IMR-90 (cell line): ENCODE results near the gene ZFYVE26. TPM values are rescaled to one million over a fixed set of nuclear protein-coding genes. Genes with fewer than 3 reads are reported as not detected.

Experiments
- ATAC-seq: fragments of 200-7000 bp; cut with Tn5 transposase; 2 replicates; pipeline ENCODE4 v1.9.1; 2020; ENCODE audit warnings: low read depth, mild to moderate bottlenecking, moderate library complexity
- BruUV-seq: library from RNA; stranded (reverse); fragments of 400-500 nt; replicated peaks from 2 replicates; lab custom pipeline; 2021; lab: Mats Ljungman, UMichigan
- CTCF ChIA-PET: fragments of 300-600 bp; formaldehyde crosslinking; extraction: SDS; loops from one replicate; lab custom pipeline; 2021; ENCODE audit warnings: antibody characterized with exemption; lab: Yijun Ruan, JAX
- POLR2A ChIA-PET: fragments of 300-600 bp; sonication (Branson Sonifier 250); formaldehyde crosslinking; loops from one replicate; lab custom pipeline; 2022; ENCODE audit warnings: antibody characterized with exemption; ENCODE audit not compliant: unreplicated experiment; lab: Charles Lee
- DNase-seq: peaks from one replicate; pipeline ENCODE4 v3.0.0; 2013
- H2AFZ ChIP-seq: replicated peaks from 2 replicates; pipeline ENCODE3; 2013; ENCODE audit warnings: low read length, mild to moderate bottlenecking; ENCODE audit not compliant: poor library complexity
- H2AK5ac ChIP-seq: 2 replicates; pipeline ENCODE4 v1.6.1; 2013; ENCODE audit warnings: low read depth, low read length, inconsistent platforms
- H2AK9ac ChIP-seq: replicated peaks from 2 replicates; pipeline ENCODE3; 2013; ENCODE audit warnings: mild to moderate bottlenecking, low read depth, low read length, moderate library complexity; ENCODE audit not compliant: poor library complexity
- H2BK120ac ChIP-seq: 2 replicates; pipeline ENCODE4 v1.6.1; 2013; ENCODE audit warnings: low read depth, low read length, inconsistent platforms
- H2BK15ac ChIP-seq: 3 replicates; pipeline ENCODE4 v1.6.1; 2013; ENCODE audit warnings: low read depth, low read length, inconsistent platforms
- H2BK20ac ChIP-seq: 2 replicates; pipeline ENCODE4 v1.6.1; 2013; ENCODE audit warnings: low read depth, mild to moderate bottlenecking, inconsistent platforms, low read length, moderate library complexity
- H2BK5ac ChIP-seq: 2 replicates; pipeline ENCODE4 v1.6.1; 2013; ENCODE audit warnings: mild to moderate bottlenecking, low read depth, low read length, inconsistent platforms; ENCODE audit not compliant: poor library complexity, severe bottlenecking
- H3K14ac ChIP-seq: replicated peaks from 2 replicates; pipeline ENCODE4 v1.6.1; 2013; ENCODE audit warnings: low read depth, low read length, inconsistent platforms
- H3K18ac ChIP-seq: 2 replicates; pipeline ENCODE4 v1.6.1; 2013; ENCODE audit warnings: low read depth, low read length, control low read depth
- H3K23ac ChIP-seq: 2 replicates; pipeline ENCODE4 v1.6.1; 2013; ENCODE audit warnings: low read depth, low read length, inconsistent platforms
- H3K27ac ChIP-seq: 2 replicates; pipeline ENCODE4 v1.5.1; 2013; ENCODE audit warnings: mild to moderate bottlenecking, control low read depth, low read length; ENCODE audit not compliant: insufficient read depth
- H3K27me3 ChIP-seq: 2 replicates; pipeline ENCODE4 v1.6.1; 2013; ENCODE audit warnings: low read length; ENCODE audit not compliant: control insufficient read depth, insufficient read depth
- H3K36me3 ChIP-seq: 2 replicates; pipeline ENCODE4 v1.6.1; 2013; ENCODE audit warnings: low read length, mixed read lengths; ENCODE audit not compliant: control insufficient read depth, insufficient read depth
- H3K4ac ChIP-seq: 2 replicates; pipeline ENCODE4 v1.6.1; 2013; ENCODE audit warnings: low read depth, low read length, inconsistent platforms
- H3K4me1 ChIP-seq: 2 replicates; pipeline ENCODE4 v1.6.1; 2013; ENCODE audit warnings: low read length, mixed read lengths; ENCODE audit not compliant: control insufficient read depth, insufficient read depth
- H3K4me2 ChIP-seq: 2 replicates; pipeline ENCODE4 v1.6.1; 2013; ENCODE audit warnings: low read depth, mild to moderate bottlenecking, control low read depth, low read length, moderate library complexity
- H3K4me3 ChIP-seq: 2 replicates; pipeline ENCODE4 v1.5.1; 2013; ENCODE audit warnings: low read depth, mild to moderate bottlenecking, control low read depth, low read length, moderate library complexity; ENCODE audit not compliant: insufficient read depth
- H3K56ac ChIP-seq: 2 replicates; pipeline ENCODE4 v1.6.1; 2013; ENCODE audit warnings: low read length, inconsistent platforms; ENCODE audit not compliant: insufficient read depth; ENCODE audit errors: extremely low read depth
- H3K79me1 ChIP-seq, 2 experiments: 2 replicates each; pipeline ENCODE4 v1.6.1; 2013; ENCODE audit warnings: low read length in 2 of 2, inconsistent platforms in 1 of 2, low read depth in 1 of 2
- H3K9ac ChIP-seq: 2 replicates; pipeline ENCODE4 v1.6.1; 2013; ENCODE audit warnings: low read depth, low read length, control low read depth
- H3K9me1 ChIP-seq: 2 replicates; pipeline ENCODE4 v1.6.1; 2013; ENCODE audit warnings: low read length, inconsistent platforms; ENCODE audit not compliant: insufficient read depth
- H3K9me3 ChIP-seq: 2 replicates; pipeline ENCODE4 v1.6.1; 2013; ENCODE audit warnings: low read length; ENCODE audit not compliant: control insufficient read depth, insufficient read depth
- H4K20me1 ChIP-seq: 2 replicates; pipeline ENCODE4 v1.6.1; 2013; ENCODE audit warnings: low read length, inconsistent platforms; ENCODE audit not compliant: insufficient read depth
- H4K5ac ChIP-seq: 2 replicates; pipeline ENCODE4 v1.6.1; 2013; ENCODE audit warnings: mild to moderate bottlenecking, low read depth, low read length, control low read depth
- H4K8ac ChIP-seq, 2 experiments: 2 replicates each; pipeline ENCODE4 v1.6.1; 2013; ENCODE audit warnings: low read depth in 2 of 2, low read length in 2 of 2, control low read depth in 1 of 2, inconsistent platforms in 1 of 2
- H4K91ac ChIP-seq: 2 replicates; pipeline ENCODE4 v1.6.1; 2013; ENCODE audit warnings: low read depth, low read length, inconsistent platforms; ENCODE audit not compliant: insufficient read depth
- BHLHE40 ChIP-seq: fragments of 150-350 bp; IDR thresholded peaks from 2 replicates; pipeline ENCODE4 v1.6.1; 2016; ENCODE audit warnings: mild to moderate bottlenecking, low read depth, low read length
- MAZ ChIP-seq: IDR thresholded peaks from 2 replicates; pipeline ENCODE4 v1.6.1; 2012; ENCODE audit warnings: low read depth, mild to moderate bottlenecking, low read length, improper control_type of control experiment, moderate library complexity, borderline replicate concordance
- MXI1 ChIP-seq: IDR thresholded peaks from 2 replicates; pipeline ENCODE4 v1.6.1; 2012; ENCODE audit warnings: low read depth, mild to moderate bottlenecking, low read length, moderate library complexity, borderline replicate concordance
- NFE2L2 ChIP-seq: fragments of 150-350 bp; IDR thresholded peaks from 2 replicates; pipeline ENCODE4 v1.6.1; 2016; ENCODE audit warnings: low read depth, mild to moderate bottlenecking, low read length
- RAD21 ChIP-seq: IDR thresholded peaks from 2 replicates; pipeline ENCODE4 v1.6.1; 2012; ENCODE audit warnings: low read length, improper control_type of control experiment
- RCOR1 ChIP-seq: IDR thresholded peaks from 2 replicates; pipeline ENCODE4 v1.6.1; 2012; ENCODE audit warnings: mild to moderate bottlenecking, low read length, improper control_type of control experiment; ENCODE audit not compliant: insufficient replicate concordance
- RFX5 ChIP-seq: IDR thresholded peaks from 2 replicates; pipeline ENCODE4 v1.8.0; 2012; ENCODE audit warnings: low read depth, mild to moderate bottlenecking, low read length, moderate library complexity
- SMC3 ChIP-seq: fragments of 150-350 bp; IDR thresholded peaks from 2 replicates; pipeline ENCODE4 v1.6.1; 2016; ENCODE audit warnings: low read depth, mild to moderate bottlenecking, antibody characterized with exemption, low read length, moderate library complexity
- WGBS, 2 experiments: methylation state at CpG; one replicate each; pipeline versions ENCODE4 v1.1.5 to v1.1.7; 2013; ENCODE audit warnings: missing lambda C conversion rate in 2 of 2; ENCODE audit not compliant: insufficient read length in 1 of 2; ENCODE audit errors: extremely low coverage in 2 of 2; 5-methylcytosine and 5-hydroxymethylcytosine counted together
- dilution Hi-C: fragments of 300-500 bp; cut with HindIII; formaldehyde crosslinking; loops from one replicate; pipeline ENCODE4 v1.14.3; 2018; ENCODE audit warnings: low sequenced_read_pairs; ENCODE audit not compliant: unreplicated experiment
- in situ Hi-C: fragments of 300-500 bp; cut with MboI; formaldehyde crosslinking; loops from 3 replicates; pipeline ENCODE4 v1.14.3; 2019; ENCODE audit warnings: low sequenced_read_pairs, inconsistent platforms, mixed read lengths
- intact Hi-C: fragments of 100-400 bp; cut with micrococcal nuclease; formaldehyde crosslinking; loops from 2 replicates; pipeline ENCODE4 v1.10.0; 2022
- polyA plus RNA-seq, 3 experiments: library from polyadenylated mRNA; depleted of rRNA; stranded (reverse); fragments of >200 nt; gene quantifications; 2 replicates each; pipeline ENCODE4 v1.2.3, GENCODE V29; 2012; ENCODE audit warnings: low replicate concordance in 1 of 3
- total RNA-seq: library from RNA; depleted of rRNA; stranded (reverse); fragments of >200 nt; gene quantifications from 2 replicates; pipeline ENCODE4 v1.2.3, GENCODE V29; 2012
- TF ChIP-seq, protein P1 (sequence below): conservative IDR thresholded peaks from 2 replicates; pipeline ENCODE4 v1.5.1; 2012; ENCODE audit warnings: mild to moderate bottlenecking, low read depth, low read length, improper control_type of control experiment
- TF ChIP-seq, protein P2 (sequence below): fragments of 150-350 bp; IDR thresholded peaks from 2 replicates; pipeline ENCODE4 v1.6.1; 2016; ENCODE audit warnings: low read depth, mild to moderate bottlenecking, low read length, moderate library complexity, borderline replicate concordance

ZFYVE26 gene
- total and polyA plus RNA-seq, 2 of the 4 experiments (the other 2 are of a cell fraction): 6.0 to 11.1 TPM

DNA sequence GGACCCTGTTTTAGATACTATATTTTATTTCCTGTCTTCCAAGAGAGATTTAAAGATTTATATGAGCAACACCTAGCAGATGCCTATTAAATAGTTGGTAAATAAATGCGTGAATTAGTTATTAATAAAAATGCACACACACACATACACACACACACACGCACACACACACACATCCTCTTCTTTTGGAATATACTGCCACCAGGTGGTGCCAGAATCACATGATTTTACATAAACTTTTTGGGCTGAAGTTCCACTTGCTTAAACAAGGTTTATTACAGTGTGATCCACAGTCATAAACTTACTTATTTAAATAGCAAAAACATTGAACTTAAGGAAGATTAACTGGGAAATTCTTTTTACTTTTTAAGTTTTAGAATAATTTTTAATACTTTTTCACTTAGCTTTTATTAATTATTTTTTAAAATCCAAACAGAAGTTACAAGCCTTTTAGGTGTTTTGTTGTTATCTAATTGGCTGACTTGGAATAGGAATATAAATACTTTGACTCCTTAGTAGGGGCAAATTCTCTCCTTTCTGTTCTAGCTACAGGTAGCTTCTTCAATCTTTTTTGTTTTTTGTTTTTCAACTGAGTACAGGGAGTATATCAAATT, 20.7 kb upstream of the ZFYVE26 start:
- Histone ChIP-seq H2BK120ac (no peak overlapping the region), H2BK15ac (no peak overlapping the region), H2AK9ac (no peak overlapping the region), H3K36me3 (no peaks in the 10 kb centered on the region), H3K4me3 (no peak overlapping the region), H3K27ac (no peak overlapping the region), H3K9me1 (no peaks in the 10 kb centered on the region), H4K91ac (no peak overlapping the region), H3K79me1 (no peaks in the 10 kb centered on the region), H3K4ac (no peak overlapping the region), H3K4me1 (no peaks in the 10 kb centered on the region), H4K5ac (no peak overlapping the region), H4K20me1 (no peaks in the 10 kb centered on the region), H2AK5ac (no peak overlapping the region), H3K9ac (no peak overlapping the region), H3K27me3 (no peaks in the 10 kb centered on the region), H3K23ac (no peak overlapping the region), H3K9me3 (no peaks in the 10 kb centered on the region), H2BK20ac (no peak overlapping the region), H2BK5ac (no peak overlapping the region), H2AFZ (no peak overlapping the region), H3K56ac (no peak overlapping the region), H4K8ac (no peak overlapping the region), H3K4me2 (no peak overlapping the region), H3K18ac (no peak overlapping the region), H3K14ac (no peak overlapping the region)
- intact Hi-C loops (loop anchor here (1.0 to 5.0 kb wide), 3 partner anchors 80 to 1007 kb away; no protein-coding TSS in a partner anchor), dilution Hi-C loops (no loop called here), in situ Hi-C loops (loop anchor here (5.0 kb wide), 1 partner anchor 980 kb away; no protein-coding TSS in a partner anchor)
- peak; percentile 88 for DNase-seq
- POLR2A ChIA-PET: no interaction called here
- ATAC-seq: peak; percentile 86
- TF ChIP-seq MXI1 (no peak), SMC3 (peak; percentile 76), BHLHE40 (no peak), MAZ (no peak), RFX5 (no peak), RCOR1 (no peak), RAD21 (peak; percentile 78), NFE2L2 (no peak)
- TF ChIP-seq, protein P1, sequence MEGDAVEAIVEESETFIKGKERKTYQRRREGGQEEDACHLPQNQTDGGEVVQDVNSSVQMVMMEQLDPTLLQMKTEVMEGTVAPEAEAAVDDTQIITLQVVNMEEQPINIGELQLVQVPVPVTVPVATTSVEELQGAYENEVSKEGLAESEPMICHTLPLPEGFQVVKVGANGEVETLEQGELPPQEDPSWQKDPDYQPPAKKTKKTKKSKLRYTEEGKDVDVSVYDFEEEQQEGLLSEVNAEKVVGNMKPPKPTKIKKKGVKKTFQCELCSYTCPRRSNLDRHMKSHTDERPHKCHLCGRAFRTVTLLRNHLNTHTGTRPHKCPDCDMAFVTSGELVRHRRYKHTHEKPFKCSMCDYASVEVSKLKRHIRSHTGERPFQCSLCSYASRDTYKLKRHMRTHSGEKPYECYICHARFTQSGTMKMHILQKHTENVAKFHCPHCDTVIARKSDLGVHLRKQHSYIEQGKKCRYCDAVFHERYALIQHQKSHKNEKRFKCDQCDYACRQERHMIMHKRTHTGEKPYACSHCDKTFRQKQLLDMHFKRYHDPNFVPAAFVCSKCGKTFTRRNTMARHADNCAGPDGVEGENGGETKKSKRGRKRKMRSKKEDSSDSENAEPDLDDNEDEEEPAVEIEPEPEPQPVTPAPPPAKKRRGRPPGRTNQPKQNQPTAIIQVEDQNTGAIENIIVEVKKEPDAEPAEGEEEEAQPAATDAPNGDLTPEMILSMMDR: peak; percentile 80
- TF ChIP-seq, protein P2, sequence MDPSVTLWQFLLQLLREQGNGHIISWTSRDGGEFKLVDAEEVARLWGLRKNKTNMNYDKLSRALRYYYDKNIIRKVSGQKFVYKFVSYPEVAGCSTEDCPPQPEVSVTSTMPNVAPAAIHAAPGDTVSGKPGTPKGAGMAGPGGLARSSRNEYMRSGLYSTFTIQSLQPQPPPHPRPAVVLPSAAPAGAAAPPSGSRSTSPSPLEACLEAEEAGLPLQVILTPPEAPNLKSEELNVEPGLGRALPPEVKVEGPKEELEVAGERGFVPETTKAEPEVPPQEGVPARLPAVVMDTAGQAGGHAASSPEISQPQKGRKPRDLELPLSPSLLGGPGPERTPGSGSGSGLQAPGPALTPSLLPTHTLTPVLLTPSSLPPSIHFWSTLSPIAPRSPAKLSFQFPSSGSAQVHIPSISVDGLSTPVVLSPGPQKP: no peak
- no TSS peak for BruUV-seq
- no CpG with 5 or more reads among the region's 2 CpGs for WGBS, 2 experiments
- CTCF ChIA-PET: interaction anchor here (0.6 to 1.2 kb wide), 4 partner anchors 9 to 1007 kb away, joined by 3 to 4 read pairs (median 4); no protein-coding TSS in a partner anchor
